GM19239 (cell line): ENCODE results near the gene FAM53B.

Experiments
- DNase-seq: peaks from one replicate; pipeline ENCODE4 v3.0.0; 2011; ENCODE audit warnings: low spot score; ENCODE audit not compliant: insufficient read length
- FAIRE-seq: peaks from 2 replicates; lab custom pipeline; 2011; peaks lifted over from hg19 to GRCh38; lab: Jason Lieb, UNC

Gene FAM53B

GRCh38 chr10:124730790-124731189 is 13.4 kb downstream of the FAM53B start:
- no peak for FAIRE-seq
- no peak for DNase-seq

GRCh38 chr10:124728830-124729661 is 15.1 kb downstream of the FAM53B start:
- DNase-seq (no peak), FAIRE-seq (peak; percentile 33)

GRCh38 chr10:124728071-124728829 is 15.9 kb downstream of the FAM53B start:
- peak; percentile 86 for FAIRE-seq
- no peak for DNase-seq

GRCh38 chr10:124727361-124727960 is 16.7 kb downstream of the FAM53B start:
- FAIRE-seq = no peak
- no peak for DNase-seq

GRCh38 chr10:124725791-124726190 is 18.4 kb downstream of the FAM53B start:
- FAIRE-seq (no peak), DNase-seq (no peak)

GRCh38 chr10:124725171-124725631 is 19.0 kb downstream of the FAM53B start:
- FAIRE-seq (no peak), DNase-seq (no peak)

- no peak for FAIRE-seq
- DNase-seq = no peak
These were observed 19.7 kb downstream of the FAM53B start for GRCh38 chr10:124724279-124725027.

GRCh38 chr10:124723826-124724225 is 20.4 kb downstream of the FAM53B start:
- DNase-seq (no peak), FAIRE-seq (peak; percentile 14)

GRCh38 chr10:124722798-124723783 is 21.1 kb downstream of the FAM53B start:
- FAIRE-seq (peak; percentile 97), DNase-seq (no peak)

- FAIRE-seq = peak; percentile 74
- DNase-seq = no peak
These were observed 22.7 kb downstream of the FAM53B start for GRCh38 chr10:124721330-124722045.

GRCh38 chr10:124719213-124719851 is 24.8 kb downstream of the FAM53B start:
- peak; percentile 90 for FAIRE-seq
- DNase-seq = no peak

- DNase-seq (no peak), FAIRE-seq (peak; percentile 63)
These were observed 26.1 kb downstream of the FAM53B start for GRCh38 chr10:124717911-124718741.

- no peak for FAIRE-seq
- DNase-seq = no peak
These were observed 27.0 kb downstream of the FAM53B start for GRCh38 chr10:124717041-124717757.

GRCh38 chr10:124716369-124716768 is 27.8 kb downstream of the FAM53B start:
- FAIRE-seq = no peak
- DNase-seq = no peak

- FAIRE-seq (no peak), DNase-seq (no peak)
These were observed 28.7 kb downstream of the FAM53B start for GRCh38 chr10:124715439-124715838.

GRCh38 chr10:124713679-124714255 is 30.4 kb downstream of the FAM53B start:
- FAIRE-seq (no peak), DNase-seq (no peak)
